Activated T-helper 9 cell treated with anti-CD3 and anti-CD28 coated beads, Interleukin-2, amount 50 U/mL, for 16 hours (primary cell): Measurements from ENCODE around the gene LAPTM4A.
"Not testable (repeated sequence)": the region's sequence is repeated elsewhere in the genome, so short reads cannot be mapped to it uniquely, and the experiment has no call there.

Source experiments
- DNase-seq: peaks from one replicate; pipeline ENCODE4 v3.0.0-alpha.2; 2020; ENCODE audit warnings: low read depth

The LAPTM4A gene

GRCh38 chr2:20076757-20077156, 25.3 kb upstream of the LAPTM4A start:
- DNase-seq = no peak

- DNase-seq = no peak
Observed at GRCh38 chr2:20074901-20075300, 23.5 kb upstream of the LAPTM4A start.

- not testable (repeated sequence) for DNase-seq
Observed at GRCh38 chr2:20074046-20074648, 22.7 kb upstream of the LAPTM4A start.

DNA sequence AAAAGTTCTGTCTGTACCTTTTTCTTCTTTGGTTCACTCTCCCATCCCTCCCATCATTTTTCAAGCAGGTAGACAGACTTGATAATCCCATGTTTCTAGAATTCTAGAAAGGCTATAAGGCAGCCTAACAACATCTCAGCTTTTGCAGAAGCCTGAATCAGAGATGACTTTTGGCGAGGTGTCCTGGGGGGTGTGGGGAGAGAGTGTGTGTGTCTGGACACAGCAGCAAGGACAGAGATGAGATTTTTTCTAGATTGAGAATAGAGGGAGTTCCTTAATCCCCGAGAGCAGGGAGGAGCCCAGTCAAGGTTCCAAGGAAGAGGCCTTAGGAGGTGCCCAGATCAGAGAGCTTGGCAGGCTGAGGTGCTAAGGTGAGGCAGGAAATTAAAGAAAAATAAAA, 22.0 kb upstream of the LAPTM4A start:
- DNase-seq = no peak

- DNase-seq = no peak
Observed at GRCh38 chr2:20072436-20073158, 21.2 kb upstream of the LAPTM4A start.

- DNase-seq = no peak
Observed at GRCh38 chr2:20071397-20072383, 20.3 kb upstream of the LAPTM4A start.

DNA sequence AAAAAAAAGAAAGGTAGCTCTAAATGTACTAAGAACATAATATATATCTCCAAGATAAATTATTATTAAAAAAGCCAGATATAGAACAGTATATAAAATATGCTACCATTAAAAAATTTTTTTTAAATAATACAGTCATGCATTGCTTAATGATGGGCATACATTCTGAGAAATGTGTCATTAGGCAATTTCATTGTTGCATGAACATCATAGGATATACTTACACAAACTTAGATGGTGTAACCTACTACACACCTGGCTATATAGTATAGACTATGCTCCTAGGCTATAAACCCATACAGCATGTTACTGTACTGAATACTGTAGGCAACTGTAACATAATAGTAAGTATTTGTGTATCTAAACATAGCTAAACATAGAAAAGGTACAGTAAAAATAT, 18.3 kb upstream of the LAPTM4A start:
- no peak for DNase-seq

DNA sequence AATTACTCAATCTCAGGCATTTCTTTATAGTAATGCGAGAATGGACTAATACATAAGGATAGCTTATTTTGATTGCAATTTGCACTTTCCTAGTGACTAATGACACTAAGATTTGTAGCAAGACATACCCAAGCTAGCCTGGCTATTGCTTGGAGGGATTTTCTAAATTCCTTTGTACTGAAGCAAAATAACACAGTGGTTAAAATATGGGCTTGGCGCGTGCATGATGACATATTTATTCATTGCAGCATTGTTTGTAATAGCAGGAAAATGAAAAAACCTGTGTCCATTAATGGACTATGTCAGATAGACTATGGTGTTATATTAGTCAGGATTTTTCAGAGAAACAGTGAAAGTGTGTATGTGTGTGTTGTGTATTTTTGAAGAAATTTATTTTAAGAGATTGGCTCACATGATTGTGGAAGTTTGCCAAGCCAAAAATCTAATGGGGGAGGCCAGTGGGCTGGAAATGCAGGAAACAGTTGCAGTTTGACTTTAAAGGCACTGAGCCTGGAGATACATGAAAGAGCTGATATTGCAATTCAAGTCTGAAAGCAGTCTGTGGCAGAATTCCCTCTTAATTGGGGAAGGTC, 16.7 kb upstream of the LAPTM4A start:
- DNase-seq = no peak

GRCh38 chr2:20065885-20066602, 14.6 kb upstream of the LAPTM4A start:
- no peak for DNase-seq

DNA sequence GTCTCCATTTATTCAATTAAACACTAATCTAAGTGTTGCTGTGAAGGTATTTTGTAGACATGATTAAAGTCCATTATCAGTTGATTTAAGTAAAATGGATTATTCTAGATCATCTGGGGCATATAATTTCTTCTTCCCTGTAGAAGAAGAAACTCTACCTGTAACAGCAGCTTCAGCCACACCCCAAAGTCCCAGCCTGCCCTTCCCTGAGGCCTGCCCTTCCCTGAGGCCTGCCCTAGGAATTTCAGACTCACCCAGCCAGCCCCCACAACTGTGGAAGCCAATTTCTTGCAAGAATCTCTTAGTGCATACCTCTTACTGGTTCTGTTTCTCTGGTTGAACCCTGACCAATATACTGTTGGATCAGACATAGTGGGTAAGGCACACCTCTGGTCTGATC, 13.4 kb upstream of the LAPTM4A start:
- no peak for DNase-seq

DNA sequence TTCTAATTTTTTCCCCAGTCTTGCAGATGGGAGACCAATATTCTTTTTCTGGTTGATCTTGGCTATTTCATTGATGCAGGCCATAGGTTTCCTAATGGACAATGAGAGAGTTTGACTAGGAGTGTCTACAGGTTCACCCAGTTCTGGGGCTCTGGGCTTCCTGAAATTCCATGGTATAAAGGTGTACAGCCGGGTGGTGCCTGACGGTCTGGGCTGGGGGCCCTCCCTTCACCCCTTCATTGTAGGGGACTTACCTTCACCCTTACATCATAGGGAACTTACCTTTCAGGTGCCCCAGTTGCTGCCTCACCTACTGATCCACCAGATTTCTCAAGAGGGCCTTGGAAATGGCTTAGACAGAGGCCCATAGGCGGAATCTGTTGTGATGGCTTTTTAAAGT, 13.0 kb upstream of the LAPTM4A start:
- DNase-seq = no peak

DNA sequence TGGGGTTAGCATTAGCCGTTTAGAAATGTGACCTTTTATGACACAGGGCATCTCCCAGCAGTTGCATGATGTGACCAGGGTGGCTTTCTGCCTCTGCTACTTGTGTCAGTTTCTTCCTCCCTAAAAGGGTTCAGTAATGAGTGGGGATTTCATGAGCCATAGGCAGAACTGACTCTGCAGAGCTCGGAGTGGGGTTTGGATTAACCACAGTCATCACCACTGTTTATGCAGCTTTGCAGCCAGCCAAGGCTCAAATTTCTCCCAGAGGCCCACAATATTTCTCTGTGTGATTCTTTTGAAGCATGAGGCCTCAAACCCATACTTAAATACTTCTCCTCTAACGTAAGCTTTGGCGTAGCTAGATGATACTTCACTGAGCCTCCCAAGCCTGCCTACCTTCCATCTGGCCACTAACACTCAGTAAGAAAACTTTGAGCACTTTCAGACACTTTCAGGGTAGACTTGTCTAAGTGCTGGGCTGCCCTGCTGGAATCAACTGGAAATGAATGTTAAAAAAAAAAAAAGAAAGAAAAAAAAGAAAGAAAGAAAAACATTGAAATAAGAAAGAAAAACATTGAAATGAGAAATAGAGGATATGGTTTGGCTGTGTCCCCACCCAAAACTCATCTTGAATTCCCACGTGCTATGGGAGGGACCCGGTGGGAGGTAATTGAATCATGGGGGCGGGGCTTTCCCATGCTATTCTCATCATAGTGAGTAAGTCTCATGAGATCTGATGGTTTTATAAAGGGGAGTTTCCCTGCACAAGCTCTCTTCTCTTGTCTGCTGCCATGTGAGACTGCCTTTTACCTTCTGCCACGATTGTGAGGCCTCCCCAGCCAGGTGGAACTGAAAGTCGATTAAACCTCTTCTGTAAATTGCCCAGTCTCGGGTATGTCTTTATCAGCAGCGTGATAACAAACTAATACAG, 11.5 kb upstream of the LAPTM4A start:
- DNase-seq = no peak

DNA sequence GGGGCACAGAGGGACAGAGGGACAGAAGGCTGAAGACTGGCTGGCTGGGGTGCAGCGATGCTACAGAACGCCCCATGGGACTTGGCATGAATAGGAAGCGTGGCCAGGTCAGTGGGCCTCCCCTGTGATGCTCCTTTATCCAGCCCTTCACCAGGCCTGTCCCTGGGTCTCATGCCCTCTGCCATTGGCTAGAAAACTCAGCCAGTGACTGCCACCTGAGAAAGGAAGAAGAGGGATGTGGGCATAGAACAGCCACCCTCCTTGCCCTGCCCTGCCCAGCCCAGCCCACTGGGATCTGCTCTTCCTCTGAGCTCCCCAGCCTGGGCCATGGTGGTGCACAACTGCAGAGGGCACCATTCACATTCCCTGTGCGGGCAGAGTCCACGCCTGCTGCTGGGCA, 10.5 kb upstream of the LAPTM4A start:
- no peak for DNase-seq

- no peak for DNase-seq
Observed at GRCh38 chr2:20061476-20061875, 10.0 kb upstream of the LAPTM4A start.

- DNase-seq = no peak
Observed at GRCh38 chr2:20060106-20060505, 8.7 kb upstream of the LAPTM4A start.

DNA sequence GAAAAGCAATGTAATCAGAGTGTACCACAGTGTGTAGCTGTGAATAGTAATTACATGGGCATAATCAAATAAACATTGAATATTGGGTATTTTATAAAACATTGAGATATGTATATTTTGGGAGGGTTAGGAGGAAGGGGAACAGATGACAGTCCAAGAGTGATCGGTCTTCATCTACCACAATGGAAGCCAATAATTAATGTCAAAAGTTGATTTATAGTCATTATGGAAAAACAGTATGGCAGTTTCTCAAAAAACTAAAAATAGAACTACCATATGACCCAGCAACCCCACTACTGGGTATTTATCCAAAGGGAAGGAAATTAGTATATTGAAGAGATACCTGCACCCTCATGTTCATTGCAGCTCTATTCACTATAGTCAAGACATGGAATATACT, 5.8 kb upstream of the LAPTM4A start:
- DNase-seq = no peak

- DNase-seq = no peak
Observed at GRCh38 chr2:20054931-20055330, 3.5 kb upstream of the LAPTM4A start.

DNA sequence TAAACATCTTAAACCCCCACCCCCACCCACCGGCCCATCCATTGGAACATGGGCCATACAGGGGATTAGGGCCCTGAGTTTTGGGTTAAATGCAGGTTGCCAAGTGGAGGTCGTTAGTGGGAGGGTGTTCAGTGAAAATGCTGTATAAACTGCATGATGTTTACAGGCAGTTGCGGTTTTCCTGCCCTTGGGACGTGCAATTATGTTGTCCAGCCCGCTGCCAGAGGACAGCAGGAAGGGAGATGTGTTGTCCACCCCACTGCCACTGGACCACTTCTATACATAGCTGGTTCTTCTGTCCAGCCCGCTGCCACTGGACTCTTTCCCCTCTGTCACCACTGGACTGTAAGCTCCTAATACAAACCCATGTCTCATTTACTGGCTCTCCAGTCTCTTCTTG, 2.7 kb upstream of the LAPTM4A start:
- DNase-seq = no peak

DNA sequence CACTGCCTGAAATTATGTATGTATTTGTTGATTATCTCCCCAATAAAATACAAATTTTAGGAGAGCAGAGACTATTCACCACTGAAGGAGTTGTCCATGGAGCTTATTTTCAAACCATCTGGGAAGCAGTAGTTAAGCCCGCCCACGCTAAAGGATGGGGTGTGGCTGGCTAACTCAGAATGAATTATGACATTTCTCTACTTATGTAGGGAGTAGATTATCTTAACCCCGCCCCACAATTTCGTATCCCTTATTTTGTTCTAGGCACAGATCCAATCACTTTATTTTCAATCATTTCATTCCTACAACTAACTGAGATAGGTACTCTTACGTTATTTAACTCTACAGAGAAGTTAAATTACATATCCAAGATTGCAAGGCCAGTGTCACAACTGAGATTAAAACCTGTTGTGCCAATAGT, 1.4 kb upstream of the LAPTM4A start:
- DNase-seq = no peak

DNA sequence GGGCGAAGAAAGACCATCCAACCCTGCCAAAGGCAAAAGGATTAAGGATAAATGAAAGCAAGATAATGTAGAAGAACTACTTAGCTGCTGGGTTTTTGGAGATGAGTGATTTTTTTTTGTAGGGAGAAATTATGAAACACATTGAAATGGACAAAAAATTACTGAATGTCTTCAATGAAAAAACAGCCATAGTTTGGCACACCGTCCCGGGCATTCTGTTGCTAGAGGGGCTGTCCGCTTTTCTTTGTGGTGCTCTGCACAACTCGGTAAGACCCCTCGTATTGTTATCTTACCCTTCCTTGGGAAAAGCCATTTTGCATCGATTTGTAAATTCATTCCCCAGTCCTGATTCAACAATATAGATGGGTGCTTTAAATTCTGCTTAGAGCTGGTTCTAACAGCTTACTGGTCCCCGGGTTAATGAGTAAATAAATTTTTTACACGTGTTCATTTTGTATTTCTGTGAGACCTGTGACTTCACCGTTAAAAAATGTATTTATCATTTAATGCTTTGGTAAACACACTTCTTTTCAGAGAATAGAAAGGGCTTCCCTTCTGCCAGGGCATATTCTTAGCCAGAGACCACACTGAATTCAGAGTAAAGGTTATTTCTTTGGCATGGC, 912 bp upstream of the LAPTM4A start:
- DNase-seq = no peak
